HG03108 (cell line): Measurements from ENCODE around the gene PRM3.

Experiments
- ATAC-seq: cut with Tn5 transposase; IDR thresholded peaks from one replicate; pipeline ENCODE4 v1.9.1; 2021; ENCODE audit warnings: moderate library complexity; ENCODE audit not compliant: unreplicated experiment

PRM3 gene

DNA sequence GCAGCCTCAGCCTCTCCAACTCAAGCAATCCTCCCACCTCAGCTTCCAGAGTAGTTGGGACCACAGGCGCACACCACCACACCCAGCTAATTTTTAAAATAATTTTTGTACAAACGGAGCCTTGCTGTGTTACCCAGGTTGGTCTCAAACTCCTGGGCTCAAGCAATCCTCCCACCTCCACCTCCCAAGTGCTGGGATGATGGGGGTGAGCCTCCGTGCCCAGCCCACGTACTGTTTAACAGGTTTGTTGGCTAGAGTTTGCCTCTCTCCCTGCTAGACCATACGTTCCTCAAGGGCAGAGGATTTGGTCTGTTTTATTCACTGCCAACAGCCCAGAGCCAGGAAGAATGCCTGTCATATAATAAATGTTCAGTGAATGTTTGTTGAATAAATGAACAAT is 44.0 kb downstream of the PRM3 start:
- no peak for ATAC-seq

DNA sequence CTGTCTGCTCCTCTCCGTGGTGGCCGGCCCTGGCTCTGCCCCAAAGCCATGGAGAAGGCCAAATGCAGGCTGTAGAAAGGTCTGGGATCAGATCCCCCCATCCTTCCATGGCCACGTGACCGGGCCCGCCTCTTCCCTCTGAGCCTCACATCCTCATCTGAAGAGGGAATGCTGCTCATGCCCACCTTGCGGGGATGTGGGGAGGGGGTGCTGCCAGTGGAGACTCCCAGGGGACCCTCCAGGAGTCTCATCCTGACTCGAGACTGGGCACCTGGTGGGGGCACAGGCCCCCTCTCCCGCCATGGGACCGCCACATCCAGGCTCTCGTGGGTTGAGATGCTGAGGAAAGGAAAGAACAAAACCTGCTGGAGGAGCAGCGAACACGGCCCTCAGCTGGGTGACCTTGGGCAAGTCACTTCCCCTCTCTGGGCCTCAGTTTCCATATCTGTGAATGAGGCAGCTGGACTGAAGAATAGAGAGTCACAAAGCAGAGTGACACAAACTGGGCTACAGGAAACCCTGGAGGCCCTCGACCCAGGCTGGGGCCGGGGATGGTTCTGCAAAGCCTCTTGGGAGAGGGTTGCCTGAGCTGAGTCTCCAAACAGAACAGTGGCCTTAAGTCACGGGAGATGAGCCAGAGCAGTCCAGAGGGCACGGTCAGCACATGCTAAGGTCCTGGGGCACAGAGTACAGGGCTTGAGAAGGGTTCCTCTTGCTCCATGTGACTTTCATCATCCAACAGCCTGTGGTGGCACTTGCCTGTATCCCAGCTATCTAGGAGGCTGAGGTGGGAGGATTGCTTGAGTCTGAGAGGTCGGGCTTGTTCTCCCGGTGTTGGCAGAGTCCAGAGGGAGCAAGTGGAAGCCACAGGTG is 47.5 kb downstream of the PRM3 start:
- no peak for ATAC-seq

GRCh38 chr16:11224894-11225676 is 48.3 kb downstream of the PRM3 start:
- peak; percentile 84 for ATAC-seq

DNA sequence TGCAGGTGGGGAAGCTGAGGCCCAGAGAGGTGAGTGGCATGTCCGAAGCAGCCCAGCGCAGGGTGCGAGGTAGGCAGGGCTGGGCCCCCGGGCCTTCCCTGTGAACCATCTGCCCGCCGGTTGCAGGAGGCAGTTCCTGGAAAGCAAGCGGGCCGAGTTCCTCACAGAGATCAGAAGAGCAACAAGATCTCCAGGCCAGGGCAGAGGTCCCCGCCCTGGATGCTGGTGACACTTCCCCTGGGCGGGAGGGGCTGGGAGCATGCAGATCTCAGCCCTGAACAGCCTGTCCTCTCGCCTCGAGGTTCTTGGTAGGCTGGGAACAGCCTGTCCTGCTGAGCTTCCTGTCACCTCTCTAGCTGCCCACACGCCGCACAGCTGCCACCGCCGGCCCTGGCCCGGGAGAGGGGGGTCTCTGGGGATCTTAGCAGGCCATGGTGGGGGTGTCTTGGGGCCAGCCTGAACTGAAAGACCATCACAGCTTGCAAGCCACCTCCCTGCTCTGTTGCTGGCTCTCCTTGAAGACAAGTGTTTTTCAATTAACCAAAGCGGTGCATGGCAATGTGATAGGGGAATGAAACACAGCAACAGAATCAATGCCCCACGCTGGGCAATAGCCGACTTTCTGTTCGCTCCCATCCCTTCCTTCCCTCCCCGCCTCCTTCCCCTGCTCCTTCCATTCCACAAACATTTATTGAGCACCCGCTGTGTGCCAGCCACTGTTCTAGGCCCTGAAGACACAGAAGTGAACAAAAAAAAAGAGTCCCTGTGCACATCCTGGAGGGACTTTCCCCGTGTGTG is 49.1 kb downstream of the PRM3 start:
- ATAC-seq: peak; percentile 68
